H1 (cell line): ENCODE data around the gene AURKAIP1. TPM values are rescaled to one million over a fixed set of nuclear protein-coding genes. Genes with fewer than 3 reads are reported as not detected.

Experiments
- CTCF ChIA-PET: fragments of 300-600 bp; sonication (Branson Sonifier 250); formaldehyde crosslinking; loops from one replicate; lab custom pipeline; 2021; ENCODE audit not compliant: partially characterized antibody; lab: Charles Lee
- POLR2A ChIA-PET: fragments of 300-600 bp; sonication (Branson Sonifier 250); formaldehyde crosslinking; loops from one replicate; lab custom pipeline; 2021; ENCODE audit warnings: inconsistent platforms; ENCODE audit not compliant: partially characterized antibody; lab: Charles Lee
- DNase-seq, 2 experiments: peaks; one replicate each; pipeline versions ENCODE4 v3.0.0 to v3.0.0-alpha.2; 2010 to 2022; ENCODE audit warnings: low spot score in 2 of 2, low read depth in 1 of 2, mixed read lengths in 1 of 2
- FAIRE-seq: peaks from 2 replicates; lab custom pipeline; 2011; peaks lifted over from hg19 to GRCh38; lab: Jason Lieb, UNC
- H2AFZ ChIP-seq: 2 replicates; pipeline ENCODE4 v1.8.1; 2012; ENCODE audit warnings: low read length, inconsistent platforms
- H2AK5ac ChIP-seq: 2 replicates; pipeline ENCODE4 v1.6.1; 2013; ENCODE audit warnings: low read depth, low read length
- H2BK120ac ChIP-seq: replicated peaks from 2 replicates; pipeline ENCODE3; 2013; ENCODE audit warnings: low read depth, low read length, inconsistent platforms
- H2BK12ac ChIP-seq: 2 replicates; pipeline ENCODE4 v1.6.1; 2013; ENCODE audit warnings: low read depth, low read length
- H2BK15ac ChIP-seq: 2 replicates; pipeline ENCODE4 v1.6.1; 2013; ENCODE audit warnings: low read length
- H2BK20ac ChIP-seq: 2 replicates; pipeline ENCODE4 v1.6.1; 2013; ENCODE audit warnings: low read length
- H2BK5ac ChIP-seq: 2 replicates; pipeline ENCODE4 v1.6.1; 2013; ENCODE audit warnings: low read depth, low read length
- H3K14ac ChIP-seq: 2 replicates; pipeline ENCODE4 v1.6.1; 2013; ENCODE audit warnings: inconsistent platforms; ENCODE audit not compliant: insufficient read length
- H3K18ac ChIP-seq: 2 replicates; pipeline ENCODE4 v1.6.1; 2013; ENCODE audit warnings: low read length; ENCODE audit errors: extremely low read depth
- H3K23ac ChIP-seq: 2 replicates; pipeline ENCODE4 v1.6.1; 2013; ENCODE audit warnings: inconsistent platforms; ENCODE audit not compliant: insufficient read length
- H3K23me2 ChIP-seq: 2 replicates; pipeline ENCODE4 v1.6.1; 2013; ENCODE audit warnings: low read depth, low read length
- H3K27ac ChIP-seq: 2 replicates; pipeline ENCODE4 v1.6.1; 2011; ENCODE audit warnings: low read depth, low read length, inconsistent platforms
- H3K27me3 ChIP-seq, 4 experiments: replicated peaks in 1 of 4; 1 replicate in 1 of 4; 2 replicates in 3 of 4; pipeline versions ENCODE4 v1.6.1 to v1.8.1; 2011 to 2013; ENCODE audit warnings: low read length in 3 of 4, mild to moderate bottlenecking in 3 of 4, inconsistent platforms in 2 of 4, mixed read lengths in 2 of 4, moderate library complexity in 1 of 4; ENCODE audit not compliant: control insufficient read depth in 3 of 4, insufficient read depth in 3 of 4; ENCODE audit errors: extremely low read depth in 1 of 4
- H3K36me3 ChIP-seq, 4 experiments: 2 replicates each; pipeline versions ENCODE4 v1.6.1 to v1.8.1; 2011 to 2013; ENCODE audit warnings: mild to moderate bottlenecking in 4 of 4, low read length in 3 of 4, moderate library complexity in 2 of 4, control low read depth in 1 of 4, inconsistent platforms in 1 of 4; ENCODE audit not compliant: insufficient read depth in 4 of 4, control insufficient read depth in 2 of 4
- H3K4ac ChIP-seq: replicated peaks from 2 replicates; pipeline ENCODE3; 2013; ENCODE audit warnings: low read length, low read depth, mixed read lengths, inconsistent platforms; ENCODE audit not compliant: insufficient read length
- H3K4me1 ChIP-seq, 4 experiments: replicated peaks in 1 of 4; 1 replicate in 1 of 4; 2 replicates in 3 of 4; pipeline versions ENCODE4 v1.6.1 to v1.8.1; 2011 to 2013; ENCODE audit warnings: low read length in 3 of 4, inconsistent platforms in 2 of 4, mixed read lengths in 1 of 4; ENCODE audit not compliant: insufficient read depth in 4 of 4, control insufficient read depth in 3 of 4
- H3K4me2 ChIP-seq, 2 experiments: 2 replicates each; pipeline versions ENCODE4 v1.6.1 to v1.8.1; 2011 to 2013; ENCODE audit warnings: low read depth in 2 of 2, low read length in 2 of 2, control low read depth in 1 of 2, inconsistent platforms in 1 of 2, mild to moderate bottlenecking in 1 of 2; ENCODE audit not compliant: insufficient read depth in 1 of 2
- H3K4me3 ChIP-seq, 4 experiments: fragments of 200-600, 300-600 bp in 1 of 4; sonication (generic), shearing (Covaris generic), sonication (Bioruptor Twin) in 1 of 4; 2 replicates each; pipeline versions ENCODE4 v1.5.1 to v1.8.1; 2011 to 2016; ENCODE audit warnings: low read length in 4 of 4, low read depth in 3 of 4, control low read depth in 2 of 4, inconsistent platforms in 2 of 4, mild to moderate bottlenecking in 2 of 4, mixed read lengths in 1 of 4, moderate library complexity in 1 of 4; ENCODE audit not compliant: insufficient read depth in 2 of 4; ENCODE audit errors: extremely low read depth in 1 of 4
- H3K56ac ChIP-seq: replicated peaks from 2 replicates; pipeline ENCODE3; 2013; ENCODE audit warnings: low read depth, mild to moderate bottlenecking, mixed read lengths, low read length, inconsistent platforms; ENCODE audit not compliant: insufficient read length
- H3K79me1 ChIP-seq: 2 replicates; pipeline ENCODE4 v1.6.1; 2013; ENCODE audit warnings: low read depth, low read length, control low read depth
- H3K79me2 ChIP-seq, 2 experiments: 2 replicates each; pipeline versions ENCODE4 v1.6.1 to v1.8.1; 2012 to 2013; ENCODE audit warnings: low read length in 2 of 2, mild to moderate bottlenecking in 2 of 2, inconsistent platforms in 1 of 2; ENCODE audit not compliant: insufficient read depth in 2 of 2, control insufficient read depth in 1 of 2
- H3K9ac ChIP-seq, 4 experiments: replicated peaks in 1 of 4; 1 replicate in 1 of 4; 2 replicates in 3 of 4; pipeline versions ENCODE4 v1.6.1 to v1.8.1; 2011 to 2013; ENCODE audit warnings: low read depth in 3 of 4, low read length in 3 of 4, control low read depth in 2 of 4, mild to moderate bottlenecking in 2 of 4, moderate library complexity in 2 of 4, inconsistent platforms in 1 of 4; ENCODE audit errors: extremely low read depth in 1 of 4
- H3K9me3 ChIP-seq, 2 experiments: 2 replicates each; pipeline versions ENCODE4 v1.6.1 to v1.8.1; 2012 to 2013; ENCODE audit warnings: mild to moderate bottlenecking in 2 of 2, moderate library complexity in 2 of 2, control low read depth in 1 of 2, inconsistent platforms in 1 of 2, low read depth in 1 of 2, low read length in 1 of 2, mixed read lengths in 1 of 2; ENCODE audit not compliant: insufficient read depth in 2 of 2
- H4K20me1 ChIP-seq, 2 experiments: replicated peaks in 1 of 2; 2 replicates each; pipeline versions ENCODE3 to v1.8.1; 2011 to 2013; ENCODE audit warnings: inconsistent platforms in 2 of 2, low read length in 2 of 2, mild to moderate bottlenecking in 1 of 2; ENCODE audit not compliant: insufficient read depth in 2 of 2, control insufficient read depth in 1 of 2
- H4K5ac ChIP-seq: 2 replicates; pipeline ENCODE4 v1.6.1; 2013; ENCODE audit warnings: low read length, low read depth, mixed read lengths, inconsistent platforms; ENCODE audit not compliant: insufficient read length
- H4K8ac ChIP-seq: 2 replicates; pipeline ENCODE4 v1.8.0; 2013; ENCODE audit warnings: mild to moderate bottlenecking, moderate library complexity, low read length, inconsistent platforms; ENCODE audit not compliant: insufficient read depth; ENCODE audit errors: extremely low read depth
- H4K91ac ChIP-seq: replicated peaks from 2 replicates; pipeline ENCODE3; 2013; ENCODE audit warnings: low read length, mixed read lengths, inconsistent platforms; ENCODE audit not compliant: insufficient read length
- ASH2L ChIP-seq: fragments of 200-600, 300-600 bp; sonication (generic); IDR thresholded peaks from one replicate; pipeline ENCODE4 v1.7.1; 2017; ENCODE audit warnings: low read length
- BACH1 ChIP-seq: IDR thresholded peaks from 2 replicates; pipeline ENCODE4 v1.6.1; 2012; ENCODE audit warnings: low read length, improper control_type of control experiment
- BRCA1 ChIP-seq: IDR thresholded peaks from 2 replicates; pipeline ENCODE4 v1.6.1; 2012; ENCODE audit warnings: low read depth, low read length, improper control_type of control experiment
- EGR1 ChIP-seq: IDR thresholded peaks from 2 replicates; pipeline ENCODE4 v1.6.1; 2011; ENCODE audit warnings: low read depth, low read length, borderline replicate concordance
- HDAC6 ChIP-seq: IDR thresholded peaks from one replicate; pipeline ENCODE4 v1.7.1; 2012; ENCODE audit warnings: low read depth, mild to moderate bottlenecking, inconsistent platforms, low read length, moderate library complexity
- KDM4A ChIP-seq: IDR thresholded peaks from one replicate; pipeline ENCODE4 v1.7.1; 2012; ENCODE audit warnings: low read depth, mild to moderate bottlenecking, moderate library complexity, low read length, inconsistent platforms; ENCODE audit not compliant: severe bottlenecking
- RAD21 ChIP-seq, 2 experiments: IDR thresholded peaks in 1 of 2; conservative IDR thresholded peaks in 1 of 2; 2 replicates each; pipeline ENCODE4 v1.6.1; 2011; ENCODE audit warnings: low read depth in 2 of 2, low read length in 2 of 2, improper control_type of control experiment in 1 of 2, inconsistent platforms in 1 of 2, mild to moderate bottlenecking in 1 of 2, moderate library complexity in 1 of 2
- RBBP5 ChIP-seq: IDR thresholded peaks from 2 replicates; pipeline ENCODE4 v1.7.1; 2012; ENCODE audit warnings: low read depth, mild to moderate bottlenecking, inconsistent platforms, low read length, moderate library complexity, borderline replicate concordance
- SAP30 ChIP-seq: fragments of 300-600 bp; sonication (generic); IDR thresholded peaks from 2 replicates; pipeline ENCODE4 v1.7.1; 2012; ENCODE audit warnings: low read length, moderate library complexity, mild to moderate bottlenecking, inconsistent platforms; ENCODE audit not compliant: insufficient read depth, insufficient replicate concordance
- SP4 ChIP-seq: IDR thresholded peaks from 2 replicates; pipeline ENCODE4 v1.6.1; 2012; ENCODE audit warnings: low read length, inconsistent platforms
- YY1 ChIP-seq: IDR thresholded peaks from 2 replicates; pipeline ENCODE4 v1.6.1; 2011; ENCODE audit warnings: low read depth, mild to moderate bottlenecking, low read length
- WGBS, 2 experiments: shearing (Covaris generic) in 1 of 2; methylation state at CpG; one replicate each; pipeline versions ENCODE4 v1.1.6 to v1.1.7; 2013 to 2015; ENCODE audit warnings: low lambda C conversion rate in 2 of 2, mixed read lengths in 2 of 2, inconsistent platforms in 1 of 2, low coverage in 1 of 2, missing lambda C conversion rate in 1 of 2; ENCODE audit not compliant: insufficient replicate concordance in 2 of 2, insufficient coverage in 1 of 2, insufficient read length in 1 of 2; ENCODE audit errors: extremely low coverage in 1 of 2, missing lambda C conversion rate in 1 of 2; 5-methylcytosine and 5-hydroxymethylcytosine counted together
- polyA plus RNA-seq, 7 experiments: library from polyadenylated mRNA; depleted of rRNA in 3 of 7; stranded (reverse) in 5 of 7; unstranded in 2 of 7; fragments of >200 nt in 5 of 7; fragments of 200-250 nt in 2 of 7; gene quantifications; 1 replicate in 5 of 7; 2 replicates in 1 of 7; 4 replicates in 1 of 7; pipeline versions ENCODE4 v1.2.1 to v1.2.3, GENCODE V29; 2011 to 2013; ENCODE audit warnings: missing spikeins in 2 of 7, mixed read lengths in 2 of 7
- total RNA-seq: library from RNA; stranded (reverse); fragmentation: NEBNext Ultra II Directional; extraction: Animal tissue kit (Norgen Biotek cat#: 25700); gene quantifications from 2 replicates; pipeline ENCODE4 v1.2.1, GENCODE V29; 2021

The AURKAIP1 gene
- total and polyA plus RNA-seq, 2 of the 8 experiments (the other 6 are each of a cell fraction or from before 2014, with no cell fraction given), result 87.8 to 194 TPM

DNA sequence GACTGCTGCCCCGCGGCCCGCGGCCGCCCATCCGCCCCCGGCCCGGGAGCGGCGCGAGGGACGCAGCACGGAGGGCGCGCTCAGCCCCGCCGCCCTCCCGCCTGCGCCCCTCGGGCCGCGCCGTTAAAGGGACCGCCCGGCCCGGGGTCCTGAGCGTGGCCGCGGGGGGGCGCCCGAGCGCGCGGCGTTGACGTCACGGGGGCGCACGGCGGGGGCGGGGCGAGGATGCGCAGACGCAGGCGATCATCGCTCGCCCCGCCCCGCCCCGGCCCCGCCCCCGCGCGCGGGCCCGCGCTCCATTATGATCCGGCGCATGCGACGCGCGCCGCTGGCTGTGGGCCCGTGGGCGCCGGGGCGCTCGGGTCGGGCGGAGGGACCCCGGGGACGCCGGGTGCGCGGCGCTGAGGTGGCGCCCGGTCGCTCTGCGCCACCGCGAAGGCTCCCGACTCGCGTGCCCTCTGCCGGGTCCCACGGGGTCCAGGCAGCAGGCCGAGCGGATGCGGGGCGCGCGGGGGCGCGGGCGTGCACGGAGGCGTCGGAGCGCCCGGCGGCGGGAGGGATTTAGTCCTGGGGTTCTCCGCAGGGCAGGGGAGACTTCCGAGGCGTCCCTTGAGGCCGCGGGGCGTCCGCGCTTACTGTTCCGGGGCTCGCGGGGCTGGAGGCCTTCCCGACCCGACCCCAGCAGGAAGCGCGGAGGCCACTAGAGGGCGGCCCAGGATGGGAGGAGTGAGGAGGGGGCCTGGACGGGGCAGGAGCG is 25.6 kb downstream of the AURKAIP1 start, which contains the start of gene DVL1:
Gene DVL1, minus strand, starts transcription at position 163 of the 757 bp plus-strand sequence. CDS start 353 bp downstream, outside the sequence.
- Histone ChIP-seq H3K23me2 (peaks cover 21% of the 10 kb centered on the region; the same call in 1 of the 2 replicates), H2BK15ac (no peak within 1 kb of the TSS), H2BK12ac (no peak within 1 kb of the TSS), H3K27me3 (peaks cover 0 to 6% (median 4%) of the 10 kb centered on the region in 4 experiments; a peak in 5 of 7 replicates), H3K4me2 (peak within 1 kb of the TSS; percentile 75 to 78), H3K4me1 (peaks cover 0 to 45% (median 33%) of the 10 kb centered on the region in 4 experiments; a peak in 6 of 7 replicates), H4K20me1 (peaks cover 13 to 33% of the 10 kb centered on the region in 2 experiments), H3K14ac (no peak within 1 kb of the TSS), H4K91ac (peak within 1 kb of the TSS; percentile 81), H2BK5ac (peak within 1 kb of the TSS; percentile 7; the same call in 1 of the 2 replicates), H3K4me3 (peak within 1 kb of the TSS; percentile 60 to 91 (median 79)), H4K5ac (peak within 1 kb of the TSS; percentile 49), H3K9me3 (no peaks in the 10 kb centered on the region), H3K23ac (no peak within 1 kb of the TSS), H4K8ac (peak within 1 kb of the TSS; percentile 89), H3K27ac (peak within 1 kb of the TSS; percentile 83; the same call in 1 of the 2 replicates), H3K4ac (peak within 1 kb of the TSS; percentile 69), H2AK5ac (no peak within 1 kb of the TSS), H3K36me3 (no peaks in the 10 kb centered on the region), H3K79me2 (peaks cover 0 to 28% of the 10 kb centered on the region in 2 experiments; a peak in 3 of 4 replicates), H3K9ac (peak within 1 kb of the TSS in 3 of 4 experiments; percentile 58 to 77 (median 63); a peak in 6 of 7 replicates), H2BK20ac (no peak within 1 kb of the TSS), H2BK120ac (no peak within 1 kb of the TSS), H3K18ac (peak within 1 kb of the TSS; percentile 48; the same call in 1 of the 2 replicates), H3K79me1 (peaks cover 17% of the 10 kb centered on the region), H2AFZ (no peak within 1 kb of the TSS), H3K56ac (peak within 1 kb of the TSS; percentile 39)
- FAIRE-seq (no peak), DNase-seq (peak in 1 of 2 experiments; percentile 85)
- ChIA-PET CTCF (interaction anchor here (1.0 to 2.1 kb wide), 5 partner anchors 13 to 51 kb away, joined by 3 to 15 read pairs (median 3); no protein-coding TSS in a partner anchor), POLR2A (interaction anchor here (1.7 to 2.3 kb wide), 3 partner anchors 15 to 89 kb away, joined by 3 to 13 read pairs (median 7); partner anchors contain the start of gene AURKAIP1)
- 0% methylated on average over 26 of the region's 122 CpGs; no CpG with 5 or more reads in 1 of the 2 experiments for WGBS, 2 experiments
- no peak for TF ChIP-seq HDAC6
- TF ChIP-seq ASH2L, result no peak
- TF ChIP-seq KDM4A, result peak; percentile 58
- TF ChIP-seq YY1, result no peak
- no peak for TF ChIP-seq BRCA1
- no peak for TF ChIP-seq SP4
- no peak for TF ChIP-seq BACH1
- TF ChIP-seq SAP30, result no peak
- no peak; the same call in 1 of the 2 replicates for TF ChIP-seq RBBP5
- peak; percentile 45 to 49; a peak in 3 of 4 replicates for TF ChIP-seq RAD21 (IDR thresholded peaks at IDR 0.05 in 1 of 2, conservative IDR thresholded peaks at IDR 0.05 in 1 of 2; ENCODE audit: low read depth in 2 of 2, low read length in 2 of 2)
- TF ChIP-seq EGR1, result 0 out of 2 replicates have a peak, but pooled peaks have one; percentile 40
